Mesodermal cell (in vitro differentiated cells): Measurements from ENCODE around the gene LBHD2.

Experiments used
- H3K27ac ChIP-seq: 2 replicates; pipeline ENCODE4 v1.7.0; 2013; ENCODE audit warnings: mild to moderate bottlenecking, low read depth, low read length, moderate library complexity; ENCODE audit not compliant: severe bottlenecking
- H3K36me3 ChIP-seq: 2 replicates; pipeline ENCODE4 v1.7.1; 2013; ENCODE audit warnings: mild to moderate bottlenecking, low read length, moderate library complexity; ENCODE audit not compliant: control insufficient read depth, insufficient read depth
- H3K4me1 ChIP-seq: one replicate; pipeline ENCODE4 v1.7.1; 2013; ENCODE audit warnings: mild to moderate bottlenecking, low read length; ENCODE audit not compliant: insufficient read depth, control insufficient read depth, poor library complexity, severe bottlenecking
- H3K4me3 ChIP-seq: 2 replicates; pipeline ENCODE4 v1.7.0; 2013; ENCODE audit warnings: low read length, control low read depth, mild to moderate bottlenecking; ENCODE audit not compliant: insufficient read depth, poor library complexity, severe bottlenecking; ENCODE audit errors: extremely low read depth
- H3K9me3 ChIP-seq: 2 replicates; pipeline ENCODE4 v1.7.1; 2013; ENCODE audit warnings: mild to moderate bottlenecking, low read length, moderate library complexity; ENCODE audit not compliant: control insufficient read depth
- WGBS, 2 experiments: methylation state at CpG; one replicate each; pipeline ENCODE4 v1.1.5; 2013; ENCODE audit warnings: missing lambda C conversion rate in 2 of 2; ENCODE audit not compliant: insufficient coverage in 2 of 2; 5-methylcytosine and 5-hydroxymethylcytosine counted together

LBHD2 gene

DNA sequence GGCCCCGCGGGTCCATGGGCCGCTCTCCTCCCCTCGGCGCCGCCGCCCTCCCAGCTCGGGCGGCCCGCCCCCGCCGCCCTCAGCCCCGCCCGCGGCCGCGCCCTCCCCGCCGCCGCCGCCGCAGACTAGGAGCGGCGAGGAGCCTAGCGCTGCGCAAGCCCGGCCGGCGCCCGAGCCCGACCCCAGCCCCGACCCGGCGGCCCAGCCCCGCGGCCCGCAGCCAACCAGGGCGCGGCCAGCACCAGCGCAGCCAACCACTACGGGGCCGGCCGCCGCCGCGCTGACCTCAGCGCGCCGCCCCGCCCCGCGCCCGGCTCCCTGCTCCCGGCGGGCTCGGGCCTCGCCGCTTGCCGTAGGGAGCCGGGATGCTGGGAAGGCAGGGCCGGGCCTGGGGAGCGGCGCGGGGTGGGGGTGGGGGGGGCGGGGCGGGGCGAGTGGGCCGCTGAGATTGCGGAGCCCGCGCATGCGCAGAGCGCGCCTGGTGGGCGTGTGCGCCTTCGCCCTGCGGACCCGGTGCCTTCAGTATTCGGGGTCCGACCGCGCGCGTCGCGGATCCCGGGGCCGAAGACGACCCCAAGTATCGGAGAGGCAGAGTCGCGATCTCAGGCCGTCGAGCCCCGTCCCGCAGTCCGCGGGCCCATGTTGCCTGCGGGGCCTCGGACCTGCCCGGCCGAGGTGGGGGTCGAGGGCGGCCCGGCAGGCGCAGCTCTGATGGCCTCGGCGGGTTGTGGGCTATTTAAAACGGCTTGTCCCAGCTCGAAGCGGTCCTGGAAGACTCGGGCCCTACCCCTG lies 26.4 kb upstream of the LBHD2 start, which contains the start of gene CDC42BPB:
TSS of gene CDC42BPB (minus strand) at position 178 of the 792 bp plus-strand sequence. CDS start 376 bp downstream, outside the sequence.
- peak within 1 kb of the TSS; percentile 75 for H3K4me3 ChIP-seq
- H3K9me3 ChIP-seq: no peaks in the 10 kb centered on the region
- H3K36me3 ChIP-seq: peaks cover 24% of the 10 kb centered on the region
- WGBS, 2 experiments: 0% methylated on average over 49 to 71 of the region's 113 CpGs
- H3K4me1 ChIP-seq: peaks cover 12% of the 10 kb centered on the region
- peak within 1 kb of the TSS; percentile 67 for H3K27ac ChIP-seq

DNA sequence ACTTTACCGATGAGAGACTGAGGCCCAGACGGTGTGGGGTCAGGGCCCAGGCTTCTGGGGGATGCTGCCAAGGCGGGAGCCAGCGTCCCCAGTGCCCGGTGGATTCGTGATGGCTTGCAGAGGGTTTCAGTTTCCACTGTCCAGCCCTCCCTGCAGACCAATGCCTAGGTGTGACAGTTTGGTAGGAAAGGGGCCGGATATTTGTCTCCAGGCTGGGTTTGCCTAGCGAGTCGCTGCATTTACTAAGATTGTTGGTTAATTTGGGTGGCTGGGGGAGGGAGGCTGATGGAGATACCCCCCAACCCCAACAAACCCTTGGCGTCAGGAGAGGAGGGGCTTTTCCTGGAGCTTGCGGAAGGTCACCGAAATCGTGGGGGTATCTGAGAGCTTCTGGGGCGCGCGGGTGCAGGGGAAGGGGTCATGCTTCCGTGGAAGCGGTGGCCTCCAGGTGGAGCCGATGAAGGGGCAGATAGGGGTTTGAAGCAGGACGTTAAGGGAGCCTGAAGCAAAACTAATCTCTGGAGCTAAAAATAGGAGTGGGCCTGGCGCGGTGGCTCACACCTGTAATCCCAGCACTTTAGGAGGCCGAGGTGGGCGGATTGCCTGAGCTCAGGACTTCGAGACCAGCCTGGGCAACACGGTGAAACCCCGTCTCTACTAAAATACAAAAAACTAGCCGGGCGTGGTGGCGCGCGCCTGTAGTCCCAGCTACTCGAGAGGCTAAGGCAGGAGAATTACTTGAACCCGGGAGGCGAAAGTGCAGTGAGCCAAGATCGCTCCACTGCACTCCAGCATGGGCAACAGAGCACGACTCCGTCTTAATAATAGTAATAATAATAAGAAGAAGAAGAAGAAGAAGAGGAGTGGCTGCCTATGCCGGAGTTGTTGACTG lies 25.6 kb upstream of the LBHD2 start:
- Histone ChIP-seq H3K27ac (peak overlapping the region; percentile 59), H3K36me3 (peaks cover 21% of the 10 kb centered on the region), H3K9me3 (no peaks in the 10 kb centered on the region), H3K4me3 (peak overlapping the region; percentile 72), H3K4me1 (peaks cover 12% of the 10 kb centered on the region)
- WGBS, 2 experiments: 64 to 76% methylated on average over 25 to 32 of the region's 39 CpGs

DNA sequence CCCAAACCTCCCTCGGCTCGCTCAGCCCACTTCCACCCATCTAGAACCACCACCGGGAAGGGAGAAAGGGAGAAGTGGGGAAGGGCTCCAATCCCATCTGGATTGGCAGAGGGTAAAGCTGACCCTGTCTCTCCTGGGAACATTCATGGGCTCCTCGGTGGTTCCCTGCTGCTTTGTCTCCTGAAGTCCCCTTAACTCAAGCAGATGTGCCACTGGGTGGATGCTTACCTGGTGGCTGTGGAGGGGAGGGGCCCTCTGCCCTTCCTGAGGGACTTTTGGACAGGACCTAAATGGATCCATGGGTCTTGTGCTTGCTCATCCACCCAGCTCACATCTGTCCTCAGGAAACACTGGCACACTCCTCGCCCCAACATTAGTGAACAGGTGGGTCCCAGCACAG lies 24.5 kb upstream of the LBHD2 start:
- H3K9me3 ChIP-seq: no peaks in the 10 kb centered on the region
- H3K27ac ChIP-seq: no peak overlapping the region
- 89 to 92% methylated on average over 1 to 2 of the region's 5 CpGs for WGBS, 2 experiments
- no peak overlapping the region for H3K4me3 ChIP-seq
- peaks cover 11% of the 10 kb centered on the region for H3K4me1 ChIP-seq
- H3K36me3 ChIP-seq: peaks cover 15% of the 10 kb centered on the region

DNA sequence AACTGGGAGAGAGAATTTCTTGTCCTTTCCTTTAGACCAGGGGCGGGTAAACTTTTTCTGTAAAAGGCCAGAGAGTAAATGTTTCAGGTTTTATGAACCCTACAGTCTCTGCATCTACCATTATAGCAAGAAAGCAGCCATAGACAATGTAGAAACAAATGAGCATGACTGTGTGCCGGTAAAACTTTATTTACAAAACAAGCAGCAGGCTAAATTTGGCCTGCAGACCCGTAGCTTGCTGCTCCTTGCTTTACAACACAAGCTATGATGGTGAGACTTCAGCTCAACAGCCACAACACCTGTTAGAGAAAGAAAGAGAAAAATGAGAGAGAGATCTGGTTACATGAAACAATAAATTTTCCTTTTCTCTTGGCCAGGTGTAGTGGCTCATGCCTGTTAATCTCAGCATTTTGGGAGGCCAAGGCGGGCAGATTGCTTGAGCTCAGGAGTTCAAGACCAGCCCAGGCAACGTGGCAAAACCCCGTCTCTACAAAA lies 22.5 kb upstream of the LBHD2 start:
- Histone ChIP-seq H3K4me1 (peaks cover 4% of the 10 kb centered on the region), H3K27ac (no peak overlapping the region), H3K9me3 (no peaks in the 10 kb centered on the region), H3K36me3 (no peaks in the 10 kb centered on the region), H3K4me3 (no peak overlapping the region)
- WGBS, 2 experiments: 73 to 76% methylated on average over 5 of the region's 6 CpGs

DNA sequence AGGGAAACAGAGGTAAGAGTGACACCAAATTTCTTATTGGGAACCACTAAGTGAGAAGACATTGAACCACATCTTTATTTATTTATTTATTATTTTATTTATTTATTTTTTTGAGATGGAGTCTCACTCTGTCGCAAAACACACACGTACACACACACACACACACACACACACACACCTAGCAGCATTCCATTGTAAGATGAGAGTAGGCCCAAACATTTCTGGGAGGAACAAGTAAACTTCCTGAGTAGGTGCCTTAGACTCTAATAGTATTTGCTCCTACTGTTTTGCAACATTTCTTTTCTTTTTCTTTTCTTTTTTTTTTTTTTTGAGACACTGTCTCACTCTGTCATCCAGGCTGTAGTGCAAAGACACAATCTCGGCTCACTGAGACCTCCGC lies 19.6 kb upstream of the LBHD2 start:
- no peaks in the 10 kb centered on the region for H3K4me1 ChIP-seq
- 93 to 100% methylated on average over 2 to 3 of the region's 4 CpGs for WGBS, 2 experiments

DNA sequence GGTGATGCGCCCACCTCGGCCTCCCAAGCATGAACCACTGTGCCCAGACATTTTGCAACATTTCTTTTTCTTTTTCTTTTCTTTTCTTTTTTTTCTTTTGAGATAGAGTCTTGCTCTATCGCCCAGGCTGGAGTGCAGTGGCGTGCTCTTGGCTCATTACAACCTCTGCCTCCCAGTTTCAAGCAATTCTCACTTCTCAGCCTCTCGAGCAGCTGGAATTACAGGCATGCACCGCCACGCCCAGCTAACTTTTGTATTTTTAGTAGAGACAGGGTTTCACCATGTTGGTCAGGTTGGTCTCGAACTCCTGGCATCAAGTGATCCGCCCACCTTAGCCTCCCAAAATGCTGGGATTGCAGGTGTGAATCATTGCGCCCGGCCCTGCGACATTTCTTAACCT lies 19.0 kb upstream of the LBHD2 start:
- H3K4me1 ChIP-seq: no peaks in the 10 kb centered on the region
- no peak overlapping the region for H3K4me3 ChIP-seq
- H3K9me3 ChIP-seq: no peaks in the 10 kb centered on the region
- H3K36me3 ChIP-seq: no peaks in the 10 kb centered on the region
- 95 to 96% methylated on average over 8 to 12 of the region's 12 CpGs for WGBS, 2 experiments
- no peak overlapping the region for H3K27ac ChIP-seq

More for the DNA sequence above, 19.6 kb upstream of the LBHD2 start:
- Histone ChIP-seq H3K36me3 (no peaks in the 10 kb centered on the region), H3K4me3 (no peak overlapping the region), H3K9me3 (no peaks in the 10 kb centered on the region), H3K27ac (no peak overlapping the region)

DNA sequence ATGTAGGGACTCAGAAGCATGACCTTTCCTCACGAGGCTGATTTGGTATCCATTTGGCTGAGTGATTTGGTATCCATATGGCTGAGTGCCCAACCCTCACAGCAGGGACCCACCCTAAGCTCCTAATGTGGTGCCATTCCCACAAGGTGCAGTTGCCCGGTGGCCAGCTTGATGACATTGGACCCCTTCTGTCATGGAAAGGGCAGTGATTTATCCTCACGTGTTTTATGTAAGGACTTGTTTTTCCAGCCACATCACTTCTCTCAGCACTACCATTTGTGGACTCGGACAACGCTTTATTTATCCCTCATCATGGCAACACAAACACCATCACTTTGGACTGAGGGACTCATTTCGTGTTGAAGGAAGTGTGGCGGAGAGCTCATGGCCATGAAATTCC lies 18.1 kb upstream of the LBHD2 start:
- Histone ChIP-seq H3K4me1 (no peaks in the 10 kb centered on the region), H3K4me3 (no peak overlapping the region), H3K27ac (no peak overlapping the region), H3K9me3 (no peaks in the 10 kb centered on the region), H3K36me3 (no peaks in the 10 kb centered on the region)
- 92 to 96% methylated on average over 4 to 6 of the region's 7 CpGs for WGBS, 2 experiments

DNA sequence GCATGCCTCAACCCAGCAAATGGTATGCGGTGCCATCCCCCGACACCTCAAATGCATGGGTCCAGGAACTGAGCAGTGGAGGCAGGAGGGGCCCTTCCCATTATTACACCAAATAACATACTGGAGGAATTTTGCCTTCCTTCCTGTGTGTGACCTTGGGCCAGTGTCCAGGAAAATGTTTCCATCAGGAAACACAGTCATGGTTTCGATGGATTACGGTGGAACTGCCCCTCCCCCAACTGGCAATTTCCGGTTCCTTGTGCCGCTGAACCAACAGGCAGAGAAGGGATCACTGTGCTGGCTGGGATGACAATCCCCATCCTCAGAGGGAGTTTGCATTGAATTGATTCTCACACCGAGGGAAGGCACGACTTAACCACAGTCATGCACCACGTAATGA lies 17.6 kb upstream of the LBHD2 start:
- H3K4me1 ChIP-seq: no peaks in the 10 kb centered on the region
- H3K9me3 ChIP-seq: no peaks in the 10 kb centered on the region
- H3K4me3 ChIP-seq: no peak overlapping the region
- H3K27ac ChIP-seq: no peak overlapping the region
- no peaks in the 10 kb centered on the region for H3K36me3 ChIP-seq
- 88 to 91% methylated on average over 6 to 7 of the region's 9 CpGs for WGBS, 2 experiments

DNA sequence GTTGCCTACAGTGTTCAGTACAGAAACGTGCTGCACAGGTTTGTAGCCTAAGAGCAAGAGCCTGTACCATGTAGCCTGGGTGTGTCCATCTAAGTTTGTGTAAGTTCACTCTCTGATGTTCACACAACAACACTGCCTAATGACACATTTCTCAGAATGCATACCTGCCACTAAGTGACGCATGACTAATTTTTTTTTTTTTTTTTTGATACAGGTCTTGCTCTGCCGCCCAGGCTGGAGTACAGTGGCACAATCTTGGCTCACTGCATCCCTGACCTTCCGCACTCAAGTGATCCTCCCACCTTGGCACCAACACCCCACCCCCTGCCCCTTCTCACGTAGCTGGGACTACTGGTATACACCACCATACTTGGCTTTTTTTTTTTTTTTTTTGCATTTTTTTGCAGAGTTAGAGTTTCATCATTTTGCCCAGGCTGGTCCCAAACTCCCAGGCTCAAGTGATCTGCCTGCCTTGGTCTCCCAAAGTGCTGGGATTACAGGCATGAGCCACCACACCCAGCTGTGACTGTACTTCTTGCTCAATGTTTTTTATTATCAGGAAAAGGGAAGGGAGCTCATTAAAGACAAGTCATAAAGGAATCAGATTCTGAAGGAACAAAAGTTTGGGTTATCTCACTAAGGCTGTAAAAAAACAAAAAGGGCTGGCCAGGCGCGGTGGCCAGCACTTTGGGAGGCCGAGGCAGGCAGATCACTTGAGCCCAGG lies 16.6 kb upstream of the LBHD2 start:
- WGBS, 2 experiments: 87 to 100% methylated on average over 6 to 7 of the region's 8 CpGs
- Histone ChIP-seq H3K9me3 (no peaks in the 10 kb centered on the region), H3K27ac (no peak overlapping the region)

DNA sequence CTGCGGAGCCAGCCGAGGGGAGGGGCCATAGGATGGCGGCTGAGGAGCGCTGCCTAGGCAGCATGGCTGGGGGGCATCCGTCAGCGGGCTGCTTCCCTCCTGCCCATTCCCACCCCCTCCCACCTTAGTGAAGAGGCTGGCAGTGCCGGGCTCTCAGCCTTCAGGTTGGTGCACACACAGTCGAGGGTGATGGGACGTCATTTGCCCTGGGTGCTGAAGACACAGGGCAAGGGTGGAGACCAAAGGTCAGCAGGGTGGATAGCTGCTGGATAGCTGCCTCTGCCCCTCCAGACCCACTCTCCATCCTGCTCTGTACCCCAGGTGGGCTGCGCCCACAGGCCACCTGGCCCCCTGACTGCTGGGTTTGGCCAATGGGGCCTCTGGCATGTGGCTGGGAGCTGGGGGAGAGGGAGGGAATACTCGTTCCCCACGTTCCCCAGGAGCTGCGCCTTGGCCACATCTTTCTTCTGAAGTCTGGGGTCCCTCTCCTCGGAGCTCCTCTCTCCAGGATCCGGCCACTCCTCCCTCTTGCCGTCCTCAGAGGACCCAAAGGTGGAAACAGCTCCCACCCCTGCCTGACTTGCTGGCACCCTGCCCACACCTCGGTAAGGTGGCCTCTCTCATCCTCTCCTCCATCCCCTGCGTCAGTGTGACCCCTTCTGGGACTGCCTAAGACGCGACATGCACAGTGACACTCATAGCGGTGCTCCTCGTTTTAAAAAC lies 15.5 kb upstream of the LBHD2 start:
- Histone ChIP-seq H3K4me1 (no peaks in the 10 kb centered on the region), H3K9me3 (no peaks in the 10 kb centered on the region), H3K36me3 (no peaks in the 10 kb centered on the region), H3K27ac (no peak overlapping the region), H3K4me3 (no peak overlapping the region)
- WGBS, 2 experiments: 81 to 95% methylated on average over 11 to 15 of the region's 22 CpGs

More for the DNA sequence above, 16.6 kb upstream of the LBHD2 start:
- Histone ChIP-seq H3K4me1 (no peaks in the 10 kb centered on the region), H3K36me3 (no peaks in the 10 kb centered on the region), H3K4me3 (no peak overlapping the region)
